Choroid plexus epithelial cell (primary cell): ENCODE results near the gene CSH1.
A peak's percentile ranks its signal among the peaks of the same experiment; 100 is the strongest.
"Not testable (repeated sequence)": the region's sequence is repeated elsewhere in the genome, so short reads cannot be mapped to it uniquely, and the experiment has no call there.

Experiments
- DNase-seq: peaks from one replicate; pipeline ENCODE4 v3.0.0-alpha.2; 2010; ENCODE audit warnings: low read depth
- H3K4me3 ChIP-seq: 2 replicates; pipeline ENCODE4 v1.5.1; 2011; ENCODE audit warnings: low read depth, mild to moderate bottlenecking, control low read depth, low read length, moderate library complexity
- TF ChIP-seq, protein P1 (sequence below): conservative IDR thresholded peaks from 2 replicates; pipeline ENCODE4 v1.5.1; 2011; ENCODE audit warnings: low read depth, mild to moderate bottlenecking, control low read depth, inconsistent platforms, low read length, moderate library complexity

The CSH1 gene

GRCh38 chr17:63918305-63918704, 21.9 kb upstream of the CSH1 start:
- TF ChIP-seq, protein P1, sequence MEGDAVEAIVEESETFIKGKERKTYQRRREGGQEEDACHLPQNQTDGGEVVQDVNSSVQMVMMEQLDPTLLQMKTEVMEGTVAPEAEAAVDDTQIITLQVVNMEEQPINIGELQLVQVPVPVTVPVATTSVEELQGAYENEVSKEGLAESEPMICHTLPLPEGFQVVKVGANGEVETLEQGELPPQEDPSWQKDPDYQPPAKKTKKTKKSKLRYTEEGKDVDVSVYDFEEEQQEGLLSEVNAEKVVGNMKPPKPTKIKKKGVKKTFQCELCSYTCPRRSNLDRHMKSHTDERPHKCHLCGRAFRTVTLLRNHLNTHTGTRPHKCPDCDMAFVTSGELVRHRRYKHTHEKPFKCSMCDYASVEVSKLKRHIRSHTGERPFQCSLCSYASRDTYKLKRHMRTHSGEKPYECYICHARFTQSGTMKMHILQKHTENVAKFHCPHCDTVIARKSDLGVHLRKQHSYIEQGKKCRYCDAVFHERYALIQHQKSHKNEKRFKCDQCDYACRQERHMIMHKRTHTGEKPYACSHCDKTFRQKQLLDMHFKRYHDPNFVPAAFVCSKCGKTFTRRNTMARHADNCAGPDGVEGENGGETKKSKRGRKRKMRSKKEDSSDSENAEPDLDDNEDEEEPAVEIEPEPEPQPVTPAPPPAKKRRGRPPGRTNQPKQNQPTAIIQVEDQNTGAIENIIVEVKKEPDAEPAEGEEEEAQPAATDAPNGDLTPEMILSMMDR = no peak
- DNase-seq = no peak

DNA sequence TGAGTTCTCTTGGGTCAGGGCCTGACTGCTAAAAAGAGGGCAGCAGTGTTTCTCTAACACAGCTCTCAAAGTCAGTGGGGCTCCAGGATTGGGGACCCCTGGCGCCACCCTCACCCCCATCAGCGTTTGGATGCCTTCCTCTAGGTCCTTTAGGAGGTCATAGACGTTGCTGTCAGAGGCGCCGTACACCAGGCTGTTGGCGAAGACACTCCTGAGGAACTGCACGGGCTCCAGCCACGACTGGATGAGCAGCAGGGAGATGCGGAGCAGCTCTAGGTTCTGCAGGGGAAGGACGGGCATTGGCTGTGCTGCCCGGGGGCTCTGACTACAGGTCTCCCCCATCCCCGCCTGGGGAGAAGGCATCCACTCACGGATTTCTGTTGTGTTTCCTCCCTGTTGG, 21.3 kb upstream of the CSH1 start:
- no peak overlapping the region for H3K4me3 ChIP-seq
- no peak for DNase-seq
- TF ChIP-seq, protein P1 = no peak

More at GRCh38 chr17:63918305-63918704, 21.9 kb upstream of the CSH1 start:
- H3K4me3 ChIP-seq = no peak overlapping the region

GRCh38 chr17:63917206-63917605, 20.8 kb upstream of the CSH1 start:
- H3K4me3 ChIP-seq, DNase-seq: not testable (repeated sequence)

GRCh38 chr17:63916566-63917185, 20.3 kb upstream of the CSH1 start:
- no peak overlapping the region for H3K4me3 ChIP-seq
- TF ChIP-seq, protein P1 = no peak
- DNase-seq = no peak

DNA sequence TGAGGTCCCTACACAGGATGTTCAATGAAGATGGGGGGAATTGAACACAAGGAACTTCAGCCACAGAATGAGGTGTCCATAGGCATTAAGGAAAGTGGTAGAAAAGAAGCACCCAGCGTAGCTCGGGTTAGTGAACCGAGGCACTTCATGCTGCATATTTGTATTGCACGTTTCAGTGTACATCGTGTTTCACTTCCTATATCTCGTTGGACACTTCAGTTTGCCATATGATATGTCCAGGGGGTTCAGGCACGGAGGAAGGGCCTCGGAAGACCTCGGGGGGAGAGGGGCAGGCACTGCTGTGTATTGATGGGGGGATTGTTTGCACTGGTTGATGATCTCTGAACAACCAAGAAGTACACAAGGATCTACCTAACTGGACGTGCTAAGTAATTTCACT, 19.4 kb upstream of the CSH1 start:
- not testable (repeated sequence) for DNase-seq, H3K4me3 ChIP-seq

DNA sequence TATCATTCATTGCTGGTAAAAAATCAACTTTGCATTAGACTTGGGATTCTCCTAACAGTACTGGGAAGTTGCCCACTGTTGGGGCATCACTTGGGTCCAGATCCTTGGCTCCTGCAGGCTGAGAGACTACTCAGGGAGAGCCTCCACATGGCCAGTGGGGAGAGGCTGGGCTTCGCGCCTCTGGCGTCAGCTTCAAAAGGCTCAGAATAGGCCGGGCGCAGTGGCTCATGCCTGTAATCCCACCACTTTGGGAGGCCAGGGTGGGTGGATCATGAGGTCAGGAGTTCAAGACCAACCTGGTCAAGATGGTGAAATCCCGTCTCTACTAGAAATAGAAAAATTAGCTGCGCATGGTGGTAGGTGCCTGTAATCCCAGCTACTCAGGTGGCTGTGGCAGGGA, 18.1 kb upstream of the CSH1 start:
- no peak overlapping the region for H3K4me3 ChIP-seq
- TF ChIP-seq, protein P1 = no peak
- DNase-seq = no peak

DNA sequence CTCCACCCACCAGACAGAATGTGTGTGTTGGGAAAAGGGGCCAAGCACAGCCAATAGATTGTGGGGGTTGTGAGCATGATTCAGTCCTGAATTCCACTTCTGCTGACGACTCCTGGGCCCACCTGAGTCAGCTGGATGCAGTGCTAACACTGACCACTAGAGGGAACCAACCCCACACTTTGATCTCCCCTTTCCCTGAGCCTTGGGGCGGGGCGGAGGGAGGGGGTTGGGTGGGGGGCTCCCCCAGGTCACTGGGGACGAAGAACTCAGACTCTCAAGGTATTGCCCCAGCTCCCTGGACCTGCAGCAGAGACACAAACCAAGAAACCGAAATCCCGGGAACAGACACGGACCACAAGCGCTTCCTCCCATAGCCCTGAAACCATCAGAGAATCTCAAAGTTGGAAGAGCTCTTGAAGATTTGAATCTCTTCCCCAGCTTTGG, 15.3 kb upstream of the CSH1 start:
- TF ChIP-seq, protein P1 = peak; percentile 72
- H3K4me3 ChIP-seq = no peak overlapping the region
- DNase-seq = peak; percentile 20

DNA sequence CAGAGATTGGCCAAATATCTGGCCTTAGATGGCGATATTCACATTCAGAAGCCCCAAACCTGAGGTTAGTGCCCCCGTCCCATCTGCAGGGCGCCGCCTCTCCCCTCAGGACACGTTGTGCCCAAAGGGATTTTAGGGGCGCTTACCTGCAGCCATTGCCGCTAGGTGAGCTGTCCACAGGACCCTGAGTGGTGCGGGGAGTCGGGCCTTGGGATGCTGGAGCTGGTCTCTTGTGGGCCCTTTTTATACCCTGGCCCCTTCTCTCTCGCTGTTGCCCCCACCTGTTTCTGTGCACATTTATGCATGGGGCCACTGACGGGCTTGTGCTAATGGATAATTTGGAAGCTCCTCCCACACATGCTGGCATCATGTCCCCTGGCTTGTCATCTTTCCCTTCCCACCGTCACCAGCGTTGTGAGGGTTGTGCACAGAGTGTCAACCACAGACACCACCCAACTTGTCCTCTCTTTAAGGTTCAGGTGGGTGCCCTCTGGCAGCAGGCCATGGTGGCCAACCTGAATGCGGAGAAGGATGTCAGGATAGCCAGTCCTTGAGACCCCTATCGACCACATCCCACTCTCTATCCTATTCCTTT, 14.8 kb upstream of the CSH1 start, which contains the start of gene CSHL1:
Gene CSHL1, minus strand, starts transcription at position 218 of the 595 bp plus-strand sequence. Its CDS starts 62 bp downstream, at position 156.
- TF ChIP-seq, protein P1 = no peak
- no peak within 1 kb of the TSS for H3K4me3 ChIP-seq

More for the DNA sequence above, 14.8 kb upstream of the CSH1 start, which contains the start of gene CSHL1:
- no peak for DNase-seq
